A549 (cell line): Measurements from ENCODE around the gene PBX3. TPM values are rescaled to one million over a fixed set of nuclear protein-coding genes. Genes with fewer than 3 reads are reported as not detected.

Experiments
- ATAC-seq, 2 experiments: fragments of 200-7000 bp in 1 of 2; fragments of >200 bp in 1 of 2; cut with Nextera tagmentation in 1 of 2; cut with Tn5 transposase in 1 of 2; 3 replicates each; pipeline versions ENCODE4 v1.8.0 to v1.9.1; 2018 to 2020; ENCODE audit warnings: mild to moderate bottlenecking in 1 of 2, moderate library complexity in 1 of 2
- CTCF ChIA-PET: fragments of 300-600 bp; sonication (Branson Sonifier 250); formaldehyde crosslinking; extraction: SDS; loops from one replicate; lab custom pipeline; 2021; ENCODE audit warnings: antibody characterized with exemption, inconsistent platforms; lab: Yijun Ruan, JAX
- POLR2A ChIA-PET: fragments of 350-600 bp; formaldehyde crosslinking; extraction: SDS; loops from one replicate; lab custom pipeline; 2021; ENCODE audit warnings: antibody characterized with exemption, inconsistent platforms; lab: Yijun Ruan, JAX
- DNase-seq, 2 experiments: peaks; one replicate each; pipeline versions ENCODE4 v3.0.0 to v3.0.0-alpha.2; 2011 to 2016; ENCODE audit warnings: low read depth in 1 of 2, low spot score in 1 of 2
- FAIRE-seq: peaks from 2 replicates; lab custom pipeline; 2011; peaks lifted over from hg19 to GRCh38; lab: Jason Lieb, UNC
- H3K27ac ChIP-seq, 2 experiments: fragments of >200 bp; sonication (Bioruptor Twin); formaldehyde crosslinking; 3 replicates each; pipeline ENCODE4 v1.5.1; 2016 to 2017
- H3K4me1 ChIP-seq: fragments of >200 bp; sonication (Bioruptor Twin); formaldehyde crosslinking; 3 replicates; pipeline ENCODE4 v1.6.1; 2016
- H3K4me2 ChIP-seq: fragments of >200 bp; sonication (Bioruptor Twin); formaldehyde crosslinking; 3 replicates; pipeline ENCODE4 v1.6.1; 2016
- H3K4me3 ChIP-seq: fragments of >200 bp; sonication (Bioruptor Twin); formaldehyde crosslinking; 3 replicates; pipeline ENCODE4 v1.5.1; 2016
- H3K9me3 ChIP-seq: fragments of >200 bp; sonication (Bioruptor Twin); formaldehyde crosslinking; 3 replicates; pipeline ENCODE4 v1.6.1; 2016
- CEBPB ChIP-seq, 2 experiments: fragments of >200 bp in 1 of 2; sonication (Bioruptor Twin) in 1 of 2; formaldehyde crosslinking in 1 of 2; IDR thresholded peaks; 2 replicates each; pipeline ENCODE4 v1.6.1; 2012 to 2016
- EHF ChIP-seq: fragments of 250-450 bp; sonication (Bioruptor Pico); IDR thresholded peaks from 2 replicates; pipeline ENCODE4 v1.5.0; 2020; ENCODE audit warnings: mild to moderate bottlenecking
- ESRRA ChIP-seq: fragments of 150-350 bp; IDR thresholded peaks from 2 replicates; pipeline ENCODE4 v1.6.1; 2014; ENCODE audit warnings: mild to moderate bottlenecking, low read length, borderline replicate concordance
- FOSL2 ChIP-seq, 2 experiments: fragments of 450-650 bp in 1 of 2; fragments of >200 bp in 1 of 2; sonication (Bioruptor Twin) in 1 of 2; formaldehyde crosslinking; IDR thresholded peaks; 2 replicates each; pipeline versions ENCODE4 v1.5.0 to v1.6.1; 2016 to 2020; ENCODE audit warnings: mild to moderate bottlenecking in 1 of 2, moderate library complexity in 1 of 2
- HDAC2 ChIP-seq: fragments of 200-600 bp; sonication (generic); IDR thresholded peaks from 2 replicates; pipeline ENCODE4 v1.6.1; 2016
- HOXB13 ChIP-seq: fragments of 250-450 bp; sonication (Bioruptor Pico); IDR thresholded peaks from 2 replicates; pipeline ENCODE4 v1.5.0; 2020; ENCODE audit warnings: low read depth, mild to moderate bottlenecking, moderate library complexity
- JUN ChIP-seq, 2 experiments: fragments of >200 bp; sonication (Bioruptor Twin); formaldehyde crosslinking; IDR thresholded peaks; 2 replicates in 1 of 2; 3 replicates in 1 of 2; pipeline ENCODE4 v1.6.1; 2016 to 2017
- MYC ChIP-seq: IDR thresholded peaks from 2 replicates; pipeline ENCODE4 v1.6.1; 2012; ENCODE audit warnings: mild to moderate bottlenecking, inconsistent platforms, low read length, improper control_type of control experiment, borderline replicate concordance
- NPAS2 ChIP-seq: fragments of 250-450 bp; sonication (Bioruptor Pico); IDR thresholded peaks from 2 replicates; pipeline ENCODE4 v1.8.0; 2022; ENCODE audit warnings: mild to moderate bottlenecking, moderate library complexity, borderline replicate concordance
- NR3C1 ChIP-seq: fragments of >200 bp; sonication (Bioruptor Twin); formaldehyde crosslinking; IDR thresholded peaks from 3 replicates; pipeline ENCODE4 v1.6.1; 2017
- RARB ChIP-seq: fragments of 250-450 bp; sonication (Bioruptor Pico); IDR thresholded peaks from 2 replicates; pipeline ENCODE4 v1.8.0; 2021; ENCODE audit warnings: mild to moderate bottlenecking, moderate library complexity
- RCOR1 ChIP-seq: fragments of 150-350 bp; IDR thresholded peaks from 2 replicates; pipeline ENCODE4 v1.6.1; 2014; ENCODE audit warnings: antibody characterized with exemption, low read length, low read depth
- RFX5 ChIP-seq: fragments of 450-650 bp; IDR thresholded peaks from 2 replicates; pipeline ENCODE4 v1.7.1; 2014; ENCODE audit warnings: antibody characterized with exemption, mild to moderate bottlenecking, moderate library complexity
- SMC3 ChIP-seq: fragments of >200 bp; sonication (Bioruptor Twin); formaldehyde crosslinking; IDR thresholded peaks from 3 replicates; pipeline ENCODE4 v1.6.1; 2018; ENCODE audit warnings: inconsistent platforms
- ZFP36 ChIP-seq: fragments of 450-650 bp; IDR thresholded peaks from 2 replicates; pipeline ENCODE4 v1.6.1; 2014; ENCODE audit warnings: borderline replicate concordance; ENCODE audit not compliant: partially characterized antibody
- ZSCAN20 ChIP-seq: fragments of 250-450 bp; sonication (Bioruptor Pico); IDR thresholded peaks from 2 replicates; pipeline ENCODE4 v1.8.0; 2022; ENCODE audit warnings: mild to moderate bottlenecking, moderate library complexity
- WGBS: methylation state at CpG from one replicate; pipeline ENCODE4 v1.1.6; 2017; ENCODE audit errors: missing lambda C conversion rate; 5-methylcytosine and 5-hydroxymethylcytosine counted together
- polyA plus RNA-seq, 4 experiments: library from polyadenylated mRNA; depleted of rRNA in 3 of 4; stranded (reverse); fragments of >200 nt; fragmentation: RNase III in 1 of 4; extraction: RNeasy Plus Mini Kit Qiagen cat#74134 plus additional on column Dnase treatment in 1 of 4; gene quantifications; 2 replicates in 3 of 4; 3 replicates in 1 of 4; pipeline ENCODE4 v1.2.3, GENCODE V29; 2011 to 2017
- TF ChIP-seq, protein P1 (sequence below): fragments of 250-450 bp; sonication (Bioruptor Pico); IDR thresholded peaks from 2 replicates; pipeline ENCODE4 v1.5.0; 2020; ENCODE audit warnings: low read depth, mild to moderate bottlenecking, moderate library complexity
- TF ChIP-seq, protein P2 (sequence below): fragments of >200 bp; sonication (Bioruptor Twin); formaldehyde crosslinking; IDR thresholded peaks from 2 replicates; pipeline ENCODE4 v1.6.1; 2016
- TF ChIP-seq, protein P3 (sequence below): fragments of >200 bp; sonication (Bioruptor Twin); formaldehyde crosslinking; IDR thresholded peaks from 3 replicates; pipeline ENCODE4 v1.5.1; 2016

PBX3 gene
- polyA plus RNA-seq, 2 of the 4 experiments (the other 2 are of a cell fraction): 10.7 to 23.5 TPM

DNA sequence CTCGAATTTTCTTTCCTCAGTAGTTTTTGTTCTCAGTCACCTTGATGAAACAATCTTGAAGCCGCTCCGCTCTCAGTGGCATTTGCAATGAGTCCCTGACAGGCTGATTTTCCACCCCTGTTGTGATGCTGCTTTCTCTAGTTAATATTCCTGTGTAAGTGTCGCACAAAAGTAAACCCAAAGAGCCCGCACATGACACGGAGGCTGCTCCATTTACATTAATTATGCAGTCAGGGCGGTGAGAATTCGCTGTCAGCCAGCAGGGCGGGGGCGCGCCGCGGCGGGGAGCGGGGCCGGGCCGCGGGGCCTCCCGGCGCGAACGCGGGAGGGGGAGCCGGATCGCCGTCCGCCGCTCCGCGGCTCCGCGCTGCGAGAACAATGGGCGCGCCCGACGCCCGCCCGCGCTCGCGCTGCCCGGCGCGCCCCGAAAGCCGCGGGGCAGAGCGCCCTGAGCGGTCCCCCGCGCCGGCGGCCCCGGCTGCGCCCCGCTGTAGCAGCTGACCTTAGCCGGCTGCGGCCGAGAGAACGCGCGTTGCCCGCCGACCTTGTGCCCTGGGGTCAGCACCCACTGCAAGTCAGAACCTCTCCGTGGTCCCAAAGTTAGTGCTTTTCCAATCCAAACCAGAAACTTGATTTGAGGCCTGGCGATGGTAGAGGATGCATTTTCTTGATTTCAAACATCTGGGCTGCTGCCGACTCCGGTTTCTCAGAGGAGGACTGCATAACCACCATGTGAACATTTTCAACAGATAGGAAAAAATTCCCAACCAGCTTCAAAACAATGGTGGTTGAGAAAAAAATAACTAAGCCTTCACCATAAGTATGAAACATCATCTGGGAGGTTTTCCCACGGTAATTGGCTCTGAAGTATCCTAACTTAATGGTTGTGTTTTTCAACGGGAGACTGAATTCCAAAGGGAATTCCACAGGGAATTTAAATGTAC is 142.6 kb downstream of the PBX3 start:
- no peaks in the 10 kb centered on the region for H3K9me3 ChIP-seq
- DNase-seq (peak; percentile 11 to 23), FAIRE-seq (no peak), ATAC-seq (peak; percentile 78)
- peaks cover 11% of the 10 kb centered on the region; the same call in 2 of the 3 replicates for H3K4me1 ChIP-seq
- H3K4me3 ChIP-seq: peak overlapping the region; percentile 58
- ChIA-PET CTCF (interaction anchor here (1.1 to 1.8 kb wide), 2 partner anchors 14 to 24 kb away, joined by 3 to 4 read pairs; no protein-coding TSS in a partner anchor), POLR2A (no interaction called here)
- 25% methylated on average over 23 of the region's 71 CpGs for WGBS
- no peak for TF ChIP-seq NR3C1
- no peak for TF ChIP-seq RCOR1
- TF ChIP-seq ZFP36: no peak
- no peak for TF ChIP-seq CEBPB (IDR thresholded peaks at IDR 0.05)
- TF ChIP-seq, protein P1, sequence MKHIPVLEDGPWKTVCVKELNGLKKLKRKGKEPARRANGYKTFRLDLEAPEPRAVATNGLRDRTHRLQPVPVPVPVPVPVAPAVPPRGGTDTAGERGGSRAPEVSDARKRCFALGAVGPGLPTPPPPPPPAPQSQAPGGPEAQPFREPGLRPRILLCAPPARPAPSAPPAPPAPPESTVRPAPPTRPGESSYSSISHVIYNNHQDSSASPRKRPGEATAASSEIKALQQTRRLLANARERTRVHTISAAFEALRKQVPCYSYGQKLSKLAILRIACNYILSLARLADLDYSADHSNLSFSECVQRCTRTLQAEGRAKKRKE: no peak
- no peak for TF ChIP-seq ESRRA
- no peak for TF ChIP-seq FOSL2 (IDR thresholded peaks at IDR 0.05)
- no peak for TF ChIP-seq FOSL2 (CRISPR knock-in tag; IDR thresholded peaks at IDR 0.05)
- TF ChIP-seq JUN (IDR thresholded peaks at IDR 0.05): no peak
- TF ChIP-seq MYC: no peak
- peak overlapping the region; percentile 52 to 89 for H3K27ac ChIP-seq
- H3K4me2 ChIP-seq: peak overlapping the region; percentile 89

DNA sequence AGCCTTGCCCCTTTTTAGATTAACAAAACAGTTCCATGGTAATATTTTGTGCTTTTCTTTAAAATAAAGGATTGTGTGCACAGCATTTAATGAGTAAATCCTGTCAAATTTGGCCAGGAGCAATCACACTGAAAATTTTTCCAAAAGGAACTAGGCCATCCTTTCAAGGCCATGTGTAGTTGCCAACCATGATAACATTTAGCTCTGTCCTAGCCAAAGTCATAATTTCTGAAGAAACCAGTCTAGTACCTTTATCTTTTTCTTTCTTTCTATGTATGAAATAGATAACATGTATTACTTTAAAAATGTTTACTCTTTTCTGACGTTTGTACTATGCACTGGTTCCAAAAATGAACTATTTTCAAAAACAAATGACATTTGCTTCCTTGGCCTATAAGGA is 143.7 kb downstream of the PBX3 start:
- no peak overlapping the region for H3K27ac ChIP-seq
- WGBS: 77% methylated on average over 1 of the region's 1 CpG
- no peak overlapping the region for H3K4me3 ChIP-seq
- H3K4me2 ChIP-seq: no peak overlapping the region
- H3K4me1 ChIP-seq: peaks cover 11% of the 10 kb centered on the region; the same call in 2 of the 3 replicates
- DNase-seq (no peak), FAIRE-seq (no peak), ATAC-seq (no peak)
- ChIA-PET POLR2A (no interaction called here), CTCF (no interaction called here)
- no peaks in the 10 kb centered on the region for H3K9me3 ChIP-seq
- no peak for TF ChIP-seq HDAC2
- TF ChIP-seq RFX5: no peak
- no peak for TF ChIP-seq HOXB13 (CRISPR knock-in tag)
- no peak for TF ChIP-seq SMC3
- TF ChIP-seq EHF (CRISPR knock-in tag): no peak
- TF ChIP-seq NPAS2 (CRISPR knock-in tag): no peak
- TF ChIP-seq, protein P2, sequence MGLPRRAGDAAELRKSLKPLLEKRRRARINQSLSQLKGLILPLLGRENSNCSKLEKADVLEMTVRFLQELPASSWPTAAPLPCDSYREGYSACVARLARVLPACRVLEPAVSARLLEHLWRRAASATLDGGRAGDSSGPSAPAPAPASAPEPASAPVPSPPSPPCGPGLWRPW: no peak
- TF ChIP-seq RARB: no peak
- TF ChIP-seq, protein P3, sequence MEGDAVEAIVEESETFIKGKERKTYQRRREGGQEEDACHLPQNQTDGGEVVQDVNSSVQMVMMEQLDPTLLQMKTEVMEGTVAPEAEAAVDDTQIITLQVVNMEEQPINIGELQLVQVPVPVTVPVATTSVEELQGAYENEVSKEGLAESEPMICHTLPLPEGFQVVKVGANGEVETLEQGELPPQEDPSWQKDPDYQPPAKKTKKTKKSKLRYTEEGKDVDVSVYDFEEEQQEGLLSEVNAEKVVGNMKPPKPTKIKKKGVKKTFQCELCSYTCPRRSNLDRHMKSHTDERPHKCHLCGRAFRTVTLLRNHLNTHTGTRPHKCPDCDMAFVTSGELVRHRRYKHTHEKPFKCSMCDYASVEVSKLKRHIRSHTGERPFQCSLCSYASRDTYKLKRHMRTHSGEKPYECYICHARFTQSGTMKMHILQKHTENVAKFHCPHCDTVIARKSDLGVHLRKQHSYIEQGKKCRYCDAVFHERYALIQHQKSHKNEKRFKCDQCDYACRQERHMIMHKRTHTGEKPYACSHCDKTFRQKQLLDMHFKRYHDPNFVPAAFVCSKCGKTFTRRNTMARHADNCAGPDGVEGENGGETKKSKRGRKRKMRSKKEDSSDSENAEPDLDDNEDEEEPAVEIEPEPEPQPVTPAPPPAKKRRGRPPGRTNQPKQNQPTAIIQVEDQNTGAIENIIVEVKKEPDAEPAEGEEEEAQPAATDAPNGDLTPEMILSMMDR: no peak

DNA sequence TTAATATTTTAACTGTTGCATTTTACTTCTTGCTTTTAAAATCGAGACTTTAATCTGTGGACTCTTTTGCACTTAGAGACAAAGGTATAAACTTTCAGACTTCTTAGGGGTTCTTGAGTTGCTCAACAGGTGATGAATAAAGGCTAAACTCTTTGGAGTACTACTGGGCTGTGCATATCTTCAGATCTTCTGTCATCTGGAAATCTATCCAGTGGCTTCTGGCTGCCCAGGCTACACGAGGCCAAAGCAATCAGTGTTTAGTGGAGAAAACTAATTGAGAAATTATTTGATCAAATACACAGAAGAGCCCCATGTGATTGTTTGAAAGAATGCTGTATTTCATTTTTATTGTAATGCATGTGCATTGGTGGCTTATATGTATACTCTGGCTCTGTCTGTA is 146.1 kb downstream of the PBX3 start:
- CTCF ChIA-PET: interaction anchor here (1.3 kb wide), 1 partner anchor 8 kb away, joined by 4 read pairs; no protein-coding TSS in a partner anchor
- POLR2A ChIA-PET: no interaction called here
- Histone ChIP-seq H3K27ac (no peak overlapping the region), H3K9me3 (no peaks in the 10 kb centered on the region), H3K4me3 (no peak overlapping the region), H3K4me2 (no peak overlapping the region), H3K4me1 (peaks cover 5% of the 10 kb centered on the region; the same call in 2 of the 3 replicates)
- DNase-seq: no peak
- TF ChIP-seq ZSCAN20: no peak
- no peak for ATAC-seq
- FAIRE-seq: no peak
- 51% methylated on average over 2 of the region's 2 CpGs for WGBS
